GM21390 (cell line): Measurements from ENCODE around the gene CLEC16A.

ENCODE experiments used
- ATAC-seq: cut with Tn5 transposase; IDR thresholded peaks from one replicate; pipeline ENCODE4 v1.9.1; 2021; ENCODE audit not compliant: unreplicated experiment

Gene CLEC16A

GRCh38 chr16:11231367-11231970 is 287.1 kb downstream of the CLEC16A start:
- ATAC-seq = no peak
